DMS 273 (cell line): ENCODE measurements around the gene CNOT6.
"Not testable (repeated sequence)": the region's sequence is repeated elsewhere in the genome, so short reads cannot be mapped to it uniquely, and the experiment has no call there.

Experiments
- DNase-seq: peaks from one replicate; lab custom pipeline; 2025; ENCODE audit not compliant: unreplicated experiment; lab: John Stamatoyannopoulos, UW

The CNOT6 gene

GRCh38 chr5:180515974-180516373 is 21.8 kb downstream of the CNOT6 start:
- DNase-seq: not testable (repeated sequence)

- DNase-seq: no peak
Observed at GRCh38 chr5:180516440-180516839, 22.3 kb downstream of the CNOT6 start.

GRCh38 chr5:180519098-180519497 is 24.9 kb downstream of the CNOT6 start:
- DNase-seq: no peak

GRCh38 chr5:180521101-180521500 is 26.9 kb downstream of the CNOT6 start:
- no peak for DNase-seq

- DNase-seq: no peak
Observed at GRCh38 chr5:180521591-180521990, 27.4 kb downstream of the CNOT6 start.

GRCh38 chr5:180522330-180522729 is 28.2 kb downstream of the CNOT6 start:
- no peak for DNase-seq

- no peak for DNase-seq
Observed at GRCh38 chr5:180523629-180524466, 29.7 kb downstream of the CNOT6 start.

GRCh38 chr5:180525399-180525798 is 31.2 kb downstream of the CNOT6 start:
- no peak for DNase-seq

GRCh38 chr5:180526269-180526668 is 32.1 kb downstream of the CNOT6 start:
- no peak for DNase-seq

GRCh38 chr5:180527659-180528058 is 33.5 kb downstream of the CNOT6 start:
- DNase-seq: no peak

- DNase-seq: not testable (repeated sequence)
Observed at GRCh38 chr5:180531036-180531585, 36.9 kb downstream of the CNOT6 start.

- no peak for DNase-seq
Observed at GRCh38 chr5:180532268-180532667, 38.1 kb downstream of the CNOT6 start.

- no peak for DNase-seq
Observed at GRCh38 chr5:180533845-180534244, 39.7 kb downstream of the CNOT6 start.

- DNase-seq: peak; percentile 10
Observed at GRCh38 chr5:180535573-180535972, 41.4 kb downstream of the CNOT6 start.

- no peak for DNase-seq
Observed at GRCh38 chr5:180540050-180540694, 46.0 kb downstream of the CNOT6 start.

GRCh38 chr5:180541710-180542109 is 47.5 kb downstream of the CNOT6 start:
- DNase-seq: no peak

GRCh38 chr5:180545248-180545647 is 51.1 kb downstream of the CNOT6 start:
- no peak for DNase-seq

- DNase-seq: no peak
Observed at GRCh38 chr5:180548563-180548962, 54.4 kb downstream of the CNOT6 start.

GRCh38 chr5:180553530-180553929 is 59.4 kb downstream of the CNOT6 start:
- DNase-seq: no peak

- no peak for DNase-seq
Observed at GRCh38 chr5:180555168-180555921, 61.2 kb downstream of the CNOT6 start.

GRCh38 chr5:180557217-180557809 is 63.1 kb downstream of the CNOT6 start:
- no peak for DNase-seq
